ENCODE results near the gene TFAP2B.

Gene TFAP2B

GRCh38 chr6:50845499-50846143, 26.9 kb downstream of the TFAP2B start:
- H3K27ac ChIP-seq (replicated peaks) = no peak overlapping the region
- H3K4me3 ChIP-seq (replicated peaks; ENCODE audit: insufficient read depth, low read length) = no peak overlapping the region
- DNase-seq (ENCODE audit: low read depth in 1 of 2, low spot score in 1 of 2) = no peak
- TF ChIP-seq GABPA (IDR thresholded peaks at IDR 0.05; ENCODE audit: low read depth) = no peak
- TF ChIP-seq POLR2AphosphoS5 (IDR thresholded peaks at IDR 0.05; ENCODE audit: low read depth) = no peak
- peaks cover 62% of the 10 kb centered on the region for H3K27me3 ChIP-seq (ENCODE audit: insufficient read depth, poor library complexity, severe bottlenecking)

DNA sequence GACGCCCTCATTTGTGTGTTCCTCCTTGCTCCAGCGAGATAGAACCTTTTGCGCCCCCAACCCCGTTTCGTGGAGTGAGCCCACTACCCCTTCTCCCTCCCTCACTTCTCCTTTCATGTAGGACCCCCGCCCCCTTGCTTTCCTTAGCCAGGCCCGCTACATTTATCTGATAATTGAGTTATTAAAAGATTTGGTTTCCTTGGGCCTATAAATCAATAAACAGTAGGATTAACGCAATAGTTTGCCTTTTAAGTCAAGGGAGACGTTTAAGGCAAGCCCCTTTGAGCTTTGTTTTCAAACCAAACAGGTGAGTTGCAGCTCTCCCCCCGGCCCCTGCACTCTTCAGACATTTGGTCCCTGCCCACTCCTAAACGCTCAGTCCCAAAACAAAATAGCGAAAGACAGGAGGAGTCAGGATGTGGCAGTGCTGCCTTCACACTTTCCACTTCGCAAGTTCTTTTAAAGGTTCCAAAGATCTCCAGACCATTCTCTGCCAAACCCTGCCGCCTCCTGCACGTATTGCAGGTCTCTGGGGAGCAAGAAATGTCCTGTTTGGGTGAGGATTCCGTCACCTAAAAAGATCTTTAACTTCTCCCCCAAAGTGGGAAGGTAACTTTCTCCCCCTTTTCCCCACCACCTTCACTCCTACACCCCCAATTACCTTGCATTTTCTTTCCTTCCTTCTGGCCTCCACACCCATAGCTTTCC, 27.6 kb downstream of the TFAP2B start:
- DNase-seq (ENCODE audit: low read depth in 1 of 2, low spot score in 1 of 2) = no peak
- TF ChIP-seq CTCF (IDR thresholded peaks at IDR 0.05; ENCODE audit: insufficient read depth, low read length) = no peak
- no peak for TF ChIP-seq SPI1 (IDR thresholded peaks at IDR 0.05; ENCODE audit: borderline replicate concordance, low read depth)
- TF ChIP-seq, protein P1, sequence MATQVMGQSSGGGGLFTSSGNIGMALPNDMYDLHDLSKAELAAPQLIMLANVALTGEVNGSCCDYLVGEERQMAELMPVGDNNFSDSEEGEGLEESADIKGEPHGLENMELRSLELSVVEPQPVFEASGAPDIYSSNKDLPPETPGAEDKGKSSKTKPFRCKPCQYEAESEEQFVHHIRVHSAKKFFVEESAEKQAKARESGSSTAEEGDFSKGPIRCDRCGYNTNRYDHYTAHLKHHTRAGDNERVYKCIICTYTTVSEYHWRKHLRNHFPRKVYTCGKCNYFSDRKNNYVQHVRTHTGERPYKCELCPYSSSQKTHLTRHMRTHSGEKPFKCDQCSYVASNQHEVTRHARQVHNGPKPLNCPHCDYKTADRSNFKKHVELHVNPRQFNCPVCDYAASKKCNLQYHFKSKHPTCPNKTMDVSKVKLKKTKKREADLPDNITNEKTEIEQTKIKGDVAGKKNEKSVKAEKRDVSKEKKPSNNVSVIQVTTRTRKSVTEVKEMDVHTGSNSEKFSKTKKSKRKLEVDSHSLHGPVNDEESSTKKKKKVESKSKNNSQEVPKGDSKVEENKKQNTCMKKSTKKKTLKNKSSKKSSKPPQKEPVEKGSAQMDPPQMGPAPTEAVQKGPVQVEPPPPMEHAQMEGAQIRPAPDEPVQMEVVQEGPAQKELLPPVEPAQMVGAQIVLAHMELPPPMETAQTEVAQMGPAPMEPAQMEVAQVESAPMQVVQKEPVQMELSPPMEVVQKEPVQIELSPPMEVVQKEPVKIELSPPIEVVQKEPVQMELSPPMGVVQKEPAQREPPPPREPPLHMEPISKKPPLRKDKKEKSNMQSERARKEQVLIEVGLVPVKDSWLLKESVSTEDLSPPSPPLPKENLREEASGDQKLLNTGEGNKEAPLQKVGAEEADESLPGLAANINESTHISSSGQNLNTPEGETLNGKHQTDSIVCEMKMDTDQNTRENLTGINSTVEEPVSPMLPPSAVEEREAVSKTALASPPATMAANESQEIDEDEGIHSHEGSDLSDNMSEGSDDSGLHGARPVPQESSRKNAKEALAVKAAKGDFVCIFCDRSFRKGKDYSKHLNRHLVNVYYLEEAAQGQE (IDR thresholded peaks at IDR 0.05; ENCODE audit: insufficient replicate concordance, low read depth) = no peak
- TF ChIP-seq GABPA (IDR thresholded peaks at IDR 0.05; ENCODE audit: low read depth) = no peak
- no peak for TF ChIP-seq POLR2AphosphoS5 (IDR thresholded peaks at IDR 0.05; ENCODE audit: low read depth)
- H3K27me3 ChIP-seq (ENCODE audit: insufficient read depth, poor library complexity, severe bottlenecking) = peaks cover 63% of the 10 kb centered on the region
- no peak overlapping the region for H3K27ac ChIP-seq (replicated peaks)
- no peak overlapping the region for H3K4me3 ChIP-seq (replicated peaks; ENCODE audit: insufficient read depth, low read length)

- H3K27me3 ChIP-seq (ENCODE audit: insufficient read depth, poor library complexity, severe bottlenecking) = peaks cover 63% of the 10 kb centered on the region
- no peak overlapping the region for H3K27ac ChIP-seq (replicated peaks)
- DNase-seq (ENCODE audit: low read depth in 1 of 2, low spot score in 1 of 2) = no peak
- H3K4me3 ChIP-seq (replicated peaks; ENCODE audit: insufficient read depth, low read length) = no peak overlapping the region
- TF ChIP-seq GABPA (IDR thresholded peaks at IDR 0.05; ENCODE audit: low read depth) (no peak), CTCF (IDR thresholded peaks at IDR 0.05; ENCODE audit: insufficient read depth, low read length) (no peak), POLR2AphosphoS5 (IDR thresholded peaks at IDR 0.05; ENCODE audit: low read depth) (no peak), SPI1 (IDR thresholded peaks at IDR 0.05; ENCODE audit: borderline replicate concordance, low read depth) (no peak)
- TF ChIP-seq, protein P1 (IDR thresholded peaks at IDR 0.05; ENCODE audit: insufficient replicate concordance, low read depth) = no peak
Observed at GRCh38 chr6:50846852-50847155, 28.1 kb downstream of the TFAP2B start.

DNA sequence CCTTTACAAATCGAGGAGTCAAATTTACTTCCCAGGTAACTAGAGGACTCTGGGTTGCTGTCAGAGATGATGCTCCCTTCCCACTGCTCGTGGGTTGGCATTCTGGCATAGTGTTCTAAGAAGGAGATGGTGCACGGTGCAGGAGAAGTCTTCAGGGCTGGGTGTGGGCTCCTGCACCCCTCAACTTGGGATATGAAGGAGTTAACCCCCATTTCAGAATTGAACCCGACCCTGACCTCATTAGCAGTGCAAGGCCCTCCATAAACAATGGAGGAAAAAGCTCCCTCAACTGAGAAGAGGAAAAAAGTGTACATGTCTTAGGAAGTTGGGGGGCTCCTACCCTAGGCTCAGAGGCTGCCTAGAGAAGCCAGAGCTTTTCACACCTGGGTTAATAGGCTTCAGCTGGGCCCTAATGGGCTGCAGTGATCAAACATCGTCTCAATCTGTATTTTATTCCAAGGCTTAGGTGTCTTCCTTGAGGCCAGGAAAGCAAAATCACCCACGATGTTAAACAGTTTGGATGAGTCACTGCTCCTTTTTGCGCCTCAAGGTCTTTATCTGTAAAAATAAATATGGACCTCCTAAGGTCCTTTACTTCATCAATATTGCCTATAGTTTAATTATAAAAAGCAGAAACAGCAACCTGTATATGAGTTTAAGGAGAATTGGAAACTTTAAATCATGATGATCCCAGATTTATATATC, 29.4 kb downstream of the TFAP2B start:
- TF ChIP-seq POLR2AphosphoS5 (IDR thresholded peaks at IDR 0.05; ENCODE audit: low read depth) (no peak), GABPA (IDR thresholded peaks at IDR 0.05; ENCODE audit: low read depth) (no peak), CTCF (IDR thresholded peaks at IDR 0.05; ENCODE audit: insufficient read depth, low read length) (no peak), SPI1 (IDR thresholded peaks at IDR 0.05; ENCODE audit: borderline replicate concordance, low read depth) (no peak)
- TF ChIP-seq, protein P1 (IDR thresholded peaks at IDR 0.05; ENCODE audit: insufficient replicate concordance, low read depth) = no peak
- DNase-seq (ENCODE audit: low read depth in 1 of 2, low spot score in 1 of 2) = no peak
- H3K4me3 ChIP-seq (replicated peaks; ENCODE audit: insufficient read depth, low read length) = no peak overlapping the region
- H3K27me3 ChIP-seq (ENCODE audit: insufficient read depth, poor library complexity, severe bottlenecking) = peaks cover 56% of the 10 kb centered on the region
- no peak overlapping the region for H3K27ac ChIP-seq (replicated peaks)
